HEK293T (cell line): ENCODE results near the gene ESR2.

Experiments used
- CTCF ChIA-PET: fragments of 350-600 bp; formaldehyde crosslinking; extraction: SDS; loops from one replicate; lab custom pipeline; 2021; ENCODE audit warnings: antibody characterized with exemption, inconsistent platforms; lab: Yijun Ruan, JAX
- POLR2A ChIA-PET: fragments of 350-600 bp; formaldehyde crosslinking; extraction: SDS; loops from one replicate; lab custom pipeline; 2020; ENCODE audit warnings: antibody characterized with exemption, inconsistent platforms; lab: Yijun Ruan, JAX
- DNase-seq: peaks from one replicate; pipeline ENCODE4 v3.0.0; 2012; ENCODE audit warnings: mixed read lengths; ENCODE audit errors: extremely low spot score
- ARNT ChIP-seq: fragments of 450-650 bp; IDR thresholded peaks from 2 replicates; pipeline ENCODE4 v1.6.1; 2017; ENCODE audit warnings: mild to moderate bottlenecking
- BHLHE40 ChIP-seq: fragments of 450-650 bp; IDR thresholded peaks from 2 replicates; pipeline ENCODE4 v1.6.1; 2016; ENCODE audit warnings: mild to moderate bottlenecking, moderate library complexity, borderline replicate concordance
- CTBP1 ChIP-seq: fragments of 450-650 bp; IDR thresholded peaks from 2 replicates; pipeline ENCODE4 v1.6.1; 2016; ENCODE audit warnings: borderline replicate concordance
- ELF4 ChIP-seq: fragments of 450-650 bp; IDR thresholded peaks from 2 replicates; pipeline ENCODE4 v1.6.1; 2017; ENCODE audit warnings: antibody characterized with exemption
- FOXA1 ChIP-seq: fragments of 450-650 bp; IDR thresholded peaks from 2 replicates; pipeline ENCODE4 v1.6.1; 2016; ENCODE audit warnings: mild to moderate bottlenecking
- FOXK2 ChIP-seq: fragments of 450-650 bp; IDR thresholded peaks from 2 replicates; pipeline ENCODE4 v1.6.1; 2016; ENCODE audit warnings: mild to moderate bottlenecking
- FOXM1 ChIP-seq: fragments of 450-650 bp; IDR thresholded peaks from 2 replicates; pipeline ENCODE4 v1.6.1; 2017; ENCODE audit warnings: mild to moderate bottlenecking, borderline replicate concordance
- HDGF ChIP-seq: fragments of 450-650 bp; IDR thresholded peaks from 2 replicates; pipeline ENCODE4 v1.6.1; 2017; ENCODE audit warnings: antibody characterized with exemption, borderline replicate concordance
- L3MBTL2 ChIP-seq: fragments of 450-650 bp; conservative IDR thresholded peaks from 2 replicates; pipeline ENCODE4 v1.6.1; 2016; ENCODE audit warnings: mild to moderate bottlenecking
- LEF1 ChIP-seq: fragments of 450-650 bp; IDR thresholded peaks from 2 replicates; pipeline ENCODE4 v1.6.1; 2017; ENCODE audit warnings: mild to moderate bottlenecking, borderline replicate concordance
- NFRKB ChIP-seq: fragments of 450-650 bp; IDR thresholded peaks from 2 replicates; pipeline ENCODE4 v1.6.1; 2016; ENCODE audit warnings: mild to moderate bottlenecking, moderate library complexity
- PKNOX1 ChIP-seq: fragments of 450-650 bp; IDR thresholded peaks from 2 replicates; pipeline ENCODE4 v1.6.1; 2016
- SP1 ChIP-seq: fragments of 450-650 bp; IDR thresholded peaks from 2 replicates; pipeline ENCODE4 v1.6.1; 2017
- SUZ12 ChIP-seq: fragments of 450-650 bp; IDR thresholded peaks from 2 replicates; pipeline ENCODE4 v1.6.1; 2016; ENCODE audit warnings: mild to moderate bottlenecking
- TARDBP ChIP-seq: fragments of 450-650 bp; IDR thresholded peaks from 2 replicates; pipeline ENCODE4 v1.6.1; 2016
- ZNF384 ChIP-seq: fragments of 450-650 bp; IDR thresholded peaks from 2 replicates; pipeline ENCODE4 v1.6.1; 2016

The ESR2 gene

GRCh38 chr14:64293976-64294671, at the start of gene ESR2:
Gene ESR2 (minus strand): TSS chr14:64294371. CDS start chr14:64282985, 11,386 bp downstream.
- ChIA-PET CTCF (interaction anchor here (0.6 to 3.2 kb wide), 10 partner anchors 9 to 659 kb away, joined by 3 to 25 read pairs (median 4); no protein-coding TSS in a partner anchor), POLR2A (no interaction called here)
- TF ChIP-seq FOXM1: no peak
- TF ChIP-seq L3MBTL2: peak; percentile 82
- TF ChIP-seq FOXA1: no peak
- TF ChIP-seq NFRKB: no peak
- peak; percentile 56 for DNase-seq

DNA sequence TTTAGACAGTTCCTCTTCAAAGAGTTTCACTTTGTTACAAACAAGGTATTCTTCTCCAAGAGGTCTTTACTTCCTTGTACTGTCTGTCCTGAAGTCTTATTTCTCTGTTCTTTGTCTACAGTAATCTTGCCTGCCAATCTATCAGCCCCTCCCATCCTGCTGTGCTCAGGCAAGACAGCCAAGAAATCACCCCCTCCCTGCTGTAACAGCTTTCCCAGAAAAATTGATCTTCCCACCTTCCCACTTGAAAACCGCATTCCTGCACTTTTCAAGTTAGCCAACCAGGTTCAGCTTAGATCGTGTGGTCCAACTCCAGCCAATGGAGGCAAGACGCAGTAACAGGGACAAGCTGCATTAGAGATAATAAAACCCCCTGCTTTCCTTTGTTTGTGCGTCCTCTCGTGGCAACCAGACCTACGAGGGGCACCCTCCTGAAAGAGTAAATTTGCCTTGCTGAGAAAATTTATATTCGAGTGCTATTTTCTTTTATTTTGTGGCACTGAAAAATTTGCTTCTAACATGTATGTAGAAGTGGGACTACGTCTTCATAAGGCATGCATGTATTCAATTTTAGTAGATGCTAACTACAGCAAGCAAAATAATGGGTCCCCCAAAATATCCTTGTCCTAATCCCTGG, 46.5 kb upstream of the ESR2 start:
- POLR2A ChIA-PET: interaction anchor here (2.1 kb wide), 1 partner anchor 47 kb away, joined by 10 read pairs; no protein-coding TSS in a partner anchor
- TF ChIP-seq ELF4: no peak
- TF ChIP-seq PKNOX1: no peak
- no peak for TF ChIP-seq SP1
- no peak for TF ChIP-seq ZNF384
- TF ChIP-seq BHLHE40: no peak
- CTCF ChIA-PET: no interaction called here
- no peak for DNase-seq

DNA sequence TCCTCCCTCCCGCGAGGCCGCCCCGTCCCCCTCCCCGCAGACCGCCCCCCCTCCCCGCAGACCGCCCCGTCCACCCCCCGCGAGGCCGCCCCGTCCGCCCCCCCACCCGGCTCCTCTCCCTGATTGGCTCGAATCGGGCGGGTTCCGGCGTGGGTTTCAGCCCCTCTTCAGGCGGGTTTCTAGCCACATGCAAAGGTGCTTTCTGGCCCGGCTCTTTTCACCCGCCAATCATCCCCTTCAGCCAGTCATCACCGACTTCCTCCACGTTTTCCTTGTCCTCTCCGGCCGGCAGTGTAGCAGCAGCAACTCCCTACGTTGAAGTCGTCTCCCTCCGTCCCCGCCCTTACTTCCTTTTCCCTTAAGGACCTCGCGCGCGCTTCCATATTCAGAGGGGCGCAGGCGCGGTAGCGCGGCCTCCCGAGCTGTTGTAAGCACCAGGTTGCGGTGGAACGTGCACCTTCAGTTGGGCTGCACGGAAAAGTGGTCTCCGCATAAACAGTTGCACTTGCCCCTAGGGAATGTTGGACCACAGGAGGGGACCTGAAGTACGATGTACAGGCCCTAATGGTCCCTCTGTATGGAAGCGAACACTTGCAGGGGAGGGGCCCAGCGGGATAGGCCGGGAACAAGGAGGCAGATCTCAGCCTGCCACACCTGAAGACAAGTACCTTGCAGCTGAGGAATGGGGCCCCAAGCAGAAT, 44.6 kb upstream of the ESR2 start:
- ChIA-PET CTCF (interaction anchor here (0.5 to 0.7 kb wide), 3 partner anchors 16 to 566 kb away, joined by 3 read pairs; partner anchors contain the start of gene MTHFD1), POLR2A (interaction anchor here (0.8 to 3.3 kb wide), 24 partner anchors 11 to 697 kb away, joined by 3 to 45 read pairs (median 4); partner anchors contain the start of genes AKAP5, MTHFD1, ZBTB1 and ZBTB25)
- peak; percentile 95 for DNase-seq
- TF ChIP-seq HDGF: peak; percentile 73; the same call in 1 of the 2 replicates
- no peak for TF ChIP-seq SP1
- TF ChIP-seq FOXA1: no peak
- TF ChIP-seq NFRKB: no peak
- no peak for TF ChIP-seq SUZ12
- peak; percentile 99 for TF ChIP-seq PKNOX1
- peak; percentile 64; the same call in 1 of the 2 replicates for TF ChIP-seq ELF4
- TF ChIP-seq FOXM1: no peak
- TF ChIP-seq ZNF384: no peak
- TF ChIP-seq LEF1: no peak
- TF ChIP-seq FOXK2: no peak
- TF ChIP-seq ARNT: no peak
- peak; percentile 91 for TF ChIP-seq L3MBTL2
- no peak for TF ChIP-seq CTBP1
- TF ChIP-seq TARDBP: no peak

DNA sequence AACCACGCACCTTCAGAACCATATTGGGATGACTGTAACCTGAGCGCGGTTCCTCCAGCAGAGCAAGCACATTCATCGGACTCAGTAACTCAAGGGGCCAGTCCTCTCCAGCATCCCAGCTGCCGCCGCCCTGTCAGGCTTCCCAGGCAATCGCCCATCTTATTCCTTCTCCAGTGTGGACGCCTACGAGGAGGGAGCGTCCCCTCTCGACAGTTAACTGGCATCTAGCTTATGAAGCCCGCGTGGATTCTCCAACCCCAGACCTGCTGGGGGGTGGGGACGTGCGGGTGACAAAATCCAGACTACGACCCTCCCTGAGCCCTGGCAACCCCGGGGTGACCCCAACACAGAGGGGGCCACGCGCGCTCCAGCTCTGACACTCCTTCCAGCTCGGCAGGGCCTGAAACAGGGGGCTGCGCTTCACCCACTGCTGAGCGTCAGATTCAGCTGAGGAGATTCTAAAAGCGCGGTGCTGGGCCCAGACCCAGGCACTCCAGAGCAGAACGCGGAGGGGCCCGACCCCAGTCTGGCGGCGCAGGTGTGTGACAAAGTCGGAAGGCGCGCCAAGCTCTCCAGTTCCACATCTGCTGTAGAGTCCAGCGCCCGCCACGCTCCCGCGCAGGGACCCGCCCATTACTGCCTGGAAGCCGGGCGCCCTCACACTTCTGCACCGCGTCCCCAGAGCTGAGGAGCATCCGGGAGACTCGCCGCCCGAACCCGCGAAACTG, 43.9 kb upstream of the ESR2 start:
- ChIA-PET CTCF (interaction anchor here (0.5 to 0.7 kb wide), 4 partner anchors 15 to 566 kb away, joined by 3 read pairs; partner anchors contain the start of genes HSPA2 and MTHFD1), POLR2A (interaction anchor here (0.7 to 3.3 kb wide), 30 partner anchors 11 to 696 kb away, joined by 3 to 45 read pairs (median 4); partner anchors contain the start of genes AKAP5, MTHFD1, ZBTB1 and ZBTB25)
- TF ChIP-seq TARDBP: no peak
- no peak for TF ChIP-seq L3MBTL2
- TF ChIP-seq FOXK2: no peak
- TF ChIP-seq SP1: no peak
- no peak for TF ChIP-seq NFRKB
- no peak for TF ChIP-seq FOXA1
- no peak for TF ChIP-seq LEF1
- TF ChIP-seq ZNF384: no peak
- no peak for TF ChIP-seq ELF4
- TF ChIP-seq SUZ12: no peak
- no peak for TF ChIP-seq PKNOX1
- TF ChIP-seq CTBP1: no peak
- no peak for TF ChIP-seq HDGF
- peak; percentile 57 for DNase-seq

DNA sequence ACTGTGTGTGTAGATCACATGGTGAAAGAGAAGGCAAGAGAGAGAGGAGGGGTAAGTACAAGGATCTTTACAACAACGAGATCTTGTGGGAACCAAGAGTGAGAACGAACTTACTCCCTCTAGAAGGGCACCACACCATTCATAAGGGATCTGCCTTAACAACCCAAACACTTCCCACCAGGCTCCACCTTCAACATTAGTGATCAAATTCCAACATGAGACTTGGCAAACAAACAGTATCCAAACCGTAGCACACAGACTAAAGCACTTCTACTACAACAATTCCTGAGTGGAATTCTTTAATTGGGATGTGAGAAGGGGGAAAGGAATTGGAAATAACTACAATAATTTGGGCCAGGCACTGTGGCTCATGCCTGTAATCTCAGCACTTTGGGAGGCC, 35.0 kb upstream of the ESR2 start:
- CTCF ChIA-PET: interaction anchor here (0.6 kb wide), 1 partner anchor 367 kb away, joined by 3 read pairs; no protein-coding TSS in a partner anchor
- POLR2A ChIA-PET: no interaction called here
- TF ChIP-seq LEF1 (no peak), ARNT (no peak), TARDBP (no peak), HDGF (no peak), NFRKB (no peak), CTBP1 (no peak), SP1 (no peak), L3MBTL2 (no peak), FOXA1 (no peak), ZNF384 (no peak), FOXM1 (no peak), BHLHE40 (no peak), ELF4 (no peak), SUZ12 (no peak), FOXK2 (no peak), PKNOX1 (no peak)

More for the DNA sequence above, 35.0 kb upstream of the ESR2 start:
- DNase-seq: no peak
